Measurements from ENCODE around the gene ECHS1. TPM values are rescaled to one million over a fixed set of nuclear protein-coding genes. Genes with fewer than 3 reads are reported as not detected.

Gene ECHS1
- total RNA-seq, 2 experiments from 2014 or later = 46.2 to 48.3 TPM

DNA sequence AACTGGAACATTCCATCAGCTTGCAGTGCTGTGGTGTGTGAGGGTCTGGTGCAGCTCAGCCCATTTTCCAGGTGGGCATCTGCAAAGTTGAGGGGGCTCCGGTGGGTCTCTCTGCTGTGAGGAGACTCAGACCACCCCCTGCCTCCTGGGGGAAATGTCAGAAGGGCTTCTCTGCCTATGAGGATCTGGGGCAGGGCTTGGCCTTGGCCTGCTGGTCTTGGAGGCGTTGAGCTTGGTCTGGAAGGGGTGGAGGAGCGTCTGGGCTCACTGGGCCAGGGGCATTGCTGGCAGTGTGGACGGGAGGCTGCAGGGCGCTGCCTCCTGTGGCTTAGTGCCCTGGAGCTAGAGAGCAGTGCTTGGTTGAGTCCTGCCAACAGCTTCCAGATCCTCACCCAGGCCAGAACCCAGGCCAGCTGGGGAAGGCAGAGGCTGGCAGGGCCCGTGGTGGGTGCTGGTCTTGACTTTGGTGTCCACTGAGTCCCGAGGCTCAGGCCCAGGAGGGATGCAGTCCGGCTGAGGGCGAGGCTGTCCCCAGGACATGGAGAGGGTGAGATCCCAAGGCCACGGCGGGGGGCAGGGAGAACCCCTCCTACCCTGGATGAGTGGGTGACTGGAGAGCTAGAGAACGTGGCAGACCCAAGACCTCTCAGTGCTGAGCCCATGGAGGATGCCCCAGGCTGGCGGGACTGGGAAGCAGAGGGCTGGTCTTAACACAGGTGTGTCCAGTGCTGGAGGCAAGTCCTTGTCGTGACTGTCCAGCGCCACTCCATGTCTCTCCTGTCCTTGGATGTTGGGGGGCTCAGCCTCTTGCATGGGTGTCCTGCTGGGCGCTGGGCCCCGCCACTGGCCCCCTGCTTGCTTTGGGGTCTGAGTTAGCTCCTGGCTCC lies 48.4 kb upstream of the ECHS1 start:
- Histone ChIP-seq H3K4me1 (ENCODE audit: insufficient read depth, low read length, poor library complexity, severe bottlenecking) (no peaks in the 10 kb centered on the region), H2AFZ (ENCODE audit: low read length) (no peak overlapping the region), H3K9me2 (ENCODE audit: insufficient read depth, low read length) (no peaks in the 10 kb centered on the region), H4K20me1 (ENCODE audit: insufficient read depth, low read length) (no peaks in the 10 kb centered on the region), H3K4me3 (ENCODE audit: low read depth, low read length, poor library complexity, severe bottlenecking) (no peak overlapping the region), H3K27ac (ENCODE audit: low read depth, low read length, poor library complexity, severe bottlenecking) (no peak overlapping the region), H3K79me2 (ENCODE audit: insufficient read depth, low read depth, low read length) (no peaks in the 10 kb centered on the region), H3K36me3 (ENCODE audit: insufficient read depth, low read length) (peaks cover 41% of the 10 kb centered on the region), H3K4me2 (ENCODE audit: low read length) (no peak overlapping the region), H3K9me3 (ENCODE audit: low read length) (no peaks in the 10 kb centered on the region)
- ChIA-PET CTCF (ENCODE audit: unreplicated experiment) (no interaction called here), POLR2A (interaction anchor here (0.6 kb wide), 1 partner anchor 163 kb away, joined by 5 read pairs; no protein-coding TSS in a partner anchor)
- TF ChIP-seq, protein P1, sequence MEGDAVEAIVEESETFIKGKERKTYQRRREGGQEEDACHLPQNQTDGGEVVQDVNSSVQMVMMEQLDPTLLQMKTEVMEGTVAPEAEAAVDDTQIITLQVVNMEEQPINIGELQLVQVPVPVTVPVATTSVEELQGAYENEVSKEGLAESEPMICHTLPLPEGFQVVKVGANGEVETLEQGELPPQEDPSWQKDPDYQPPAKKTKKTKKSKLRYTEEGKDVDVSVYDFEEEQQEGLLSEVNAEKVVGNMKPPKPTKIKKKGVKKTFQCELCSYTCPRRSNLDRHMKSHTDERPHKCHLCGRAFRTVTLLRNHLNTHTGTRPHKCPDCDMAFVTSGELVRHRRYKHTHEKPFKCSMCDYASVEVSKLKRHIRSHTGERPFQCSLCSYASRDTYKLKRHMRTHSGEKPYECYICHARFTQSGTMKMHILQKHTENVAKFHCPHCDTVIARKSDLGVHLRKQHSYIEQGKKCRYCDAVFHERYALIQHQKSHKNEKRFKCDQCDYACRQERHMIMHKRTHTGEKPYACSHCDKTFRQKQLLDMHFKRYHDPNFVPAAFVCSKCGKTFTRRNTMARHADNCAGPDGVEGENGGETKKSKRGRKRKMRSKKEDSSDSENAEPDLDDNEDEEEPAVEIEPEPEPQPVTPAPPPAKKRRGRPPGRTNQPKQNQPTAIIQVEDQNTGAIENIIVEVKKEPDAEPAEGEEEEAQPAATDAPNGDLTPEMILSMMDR (conservative IDR thresholded peaks at IDR 0.05; ENCODE audit: low read length) = no peak
- no peak for TF ChIP-seq EZH2phosphoT487 (IDR thresholded peaks at IDR 0.05; ENCODE audit: borderline replicate concordance, low read depth, low read length)
- BruUV-seq (replicated peaks) = no TSS peak
- no peak for DNase-seq (ENCODE audit: low spot score)
- intact Hi-C loops (cut with micrococcal nuclease; ENCODE audit: unreplicated experiment) = no loop called here

DNA sequence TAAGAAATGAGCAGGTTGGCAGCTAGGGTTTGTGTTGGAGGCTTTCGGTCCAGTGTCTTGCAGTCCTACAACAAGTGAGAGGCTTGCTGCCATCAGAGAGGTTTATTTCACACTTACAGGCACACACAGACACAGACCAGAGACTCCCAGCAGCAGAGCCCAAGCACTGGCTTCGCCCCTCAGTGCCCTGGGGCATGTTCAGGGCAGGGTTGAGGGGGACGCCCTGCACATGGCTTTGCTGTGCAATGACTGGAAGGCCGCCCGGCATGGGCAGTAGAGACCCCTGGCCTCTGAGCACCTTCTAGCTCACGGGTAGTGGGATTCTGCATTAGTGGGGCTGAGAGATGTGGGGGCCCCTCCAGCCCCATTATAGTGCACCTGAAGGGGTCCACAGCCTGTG lies 47.4 kb upstream of the ECHS1 start:
- H3K4me1 ChIP-seq (ENCODE audit: insufficient read depth, low read length, poor library complexity, severe bottlenecking) = no peaks in the 10 kb centered on the region
- ChIA-PET CTCF (ENCODE audit: unreplicated experiment) (no interaction called here), POLR2A (no interaction called here)
- intact Hi-C loops (cut with micrococcal nuclease; ENCODE audit: unreplicated experiment) = no loop called here
- H3K27ac ChIP-seq (ENCODE audit: low read depth, low read length, poor library complexity, severe bottlenecking) = no peak overlapping the region
- BruUV-seq (replicated peaks) = no TSS peak
- no peak overlapping the region for H3K4me3 ChIP-seq (ENCODE audit: low read depth, low read length, poor library complexity, severe bottlenecking)
- H3K4me2 ChIP-seq (ENCODE audit: low read length) = no peak overlapping the region
- peaks cover 47% of the 10 kb centered on the region for H3K36me3 ChIP-seq (ENCODE audit: insufficient read depth, low read length)
- H3K79me2 ChIP-seq (ENCODE audit: insufficient read depth, low read depth, low read length) = no peaks in the 10 kb centered on the region
- TF ChIP-seq, protein P1 (conservative IDR thresholded peaks at IDR 0.05; ENCODE audit: low read length) = no peak
- no peak for TF ChIP-seq EZH2phosphoT487 (IDR thresholded peaks at IDR 0.05; ENCODE audit: borderline replicate concordance, low read depth, low read length)
- no peaks in the 10 kb centered on the region for H3K9me3 ChIP-seq (ENCODE audit: low read length)
- H4K20me1 ChIP-seq (ENCODE audit: insufficient read depth, low read length) = no peaks in the 10 kb centered on the region
- H2AFZ ChIP-seq (ENCODE audit: low read length) = no peak overlapping the region
- DNase-seq (ENCODE audit: low spot score) = no peak
- no peaks in the 10 kb centered on the region for H3K9me2 ChIP-seq (ENCODE audit: insufficient read depth, low read length)

GRCh38 chr10:133420028-133420427 lies 46.9 kb upstream of the ECHS1 start:
- no peak for DNase-seq (ENCODE audit: low spot score)
- H2AFZ ChIP-seq (ENCODE audit: low read length) = no peak overlapping the region
- no peaks in the 10 kb centered on the region for H3K79me2 ChIP-seq (ENCODE audit: insufficient read depth, low read depth, low read length)
- no peaks in the 10 kb centered on the region for H3K9me3 ChIP-seq (ENCODE audit: low read length)
- ChIA-PET CTCF (ENCODE audit: unreplicated experiment) (no interaction called here), POLR2A (no interaction called here)
- intact Hi-C loops (cut with micrococcal nuclease; ENCODE audit: unreplicated experiment) = no loop called here
- no peaks in the 10 kb centered on the region for H3K4me1 ChIP-seq (ENCODE audit: insufficient read depth, low read length, poor library complexity, severe bottlenecking)
- no peak for TF ChIP-seq EZH2phosphoT487 (IDR thresholded peaks at IDR 0.05; ENCODE audit: borderline replicate concordance, low read depth, low read length)
- TF ChIP-seq, protein P1 (conservative IDR thresholded peaks at IDR 0.05; ENCODE audit: low read length) = no peak
- TSS peak; percentile 5 for BruUV-seq (replicated peaks)
- no peak overlapping the region for H3K4me2 ChIP-seq (ENCODE audit: low read length)
- peaks cover 52% of the 10 kb centered on the region for H3K36me3 ChIP-seq (ENCODE audit: insufficient read depth, low read length)
- H4K20me1 ChIP-seq (ENCODE audit: insufficient read depth, low read length) = no peaks in the 10 kb centered on the region
- H3K4me3 ChIP-seq (ENCODE audit: low read depth, low read length, poor library complexity, severe bottlenecking) = no peak overlapping the region
- H3K27ac ChIP-seq (ENCODE audit: low read depth, low read length, poor library complexity, severe bottlenecking) = no peak overlapping the region
- H3K9me2 ChIP-seq (ENCODE audit: insufficient read depth, low read length) = no peaks in the 10 kb centered on the region
